HG02970 (cell line): ENCODE measurements around the gene ARHGAP10.
"Not testable (repeated sequence)": the region's sequence is repeated elsewhere in the genome, so short reads cannot be mapped to it uniquely, and the experiment has no call there.

Experiments used
- ATAC-seq: cut with Tn5 transposase; IDR thresholded peaks from one replicate; pipeline ENCODE4 v1.9.1; 2021; ENCODE audit warnings: mild to moderate bottlenecking, moderate library complexity, moderate number of reproducible peaks; ENCODE audit not compliant: unreplicated experiment, low FRiP score

The ARHGAP10 gene

GRCh38 chr4:147975325-147975724 lies 243.4 kb downstream of the ARHGAP10 start:
- no peak for ATAC-seq

DNA sequence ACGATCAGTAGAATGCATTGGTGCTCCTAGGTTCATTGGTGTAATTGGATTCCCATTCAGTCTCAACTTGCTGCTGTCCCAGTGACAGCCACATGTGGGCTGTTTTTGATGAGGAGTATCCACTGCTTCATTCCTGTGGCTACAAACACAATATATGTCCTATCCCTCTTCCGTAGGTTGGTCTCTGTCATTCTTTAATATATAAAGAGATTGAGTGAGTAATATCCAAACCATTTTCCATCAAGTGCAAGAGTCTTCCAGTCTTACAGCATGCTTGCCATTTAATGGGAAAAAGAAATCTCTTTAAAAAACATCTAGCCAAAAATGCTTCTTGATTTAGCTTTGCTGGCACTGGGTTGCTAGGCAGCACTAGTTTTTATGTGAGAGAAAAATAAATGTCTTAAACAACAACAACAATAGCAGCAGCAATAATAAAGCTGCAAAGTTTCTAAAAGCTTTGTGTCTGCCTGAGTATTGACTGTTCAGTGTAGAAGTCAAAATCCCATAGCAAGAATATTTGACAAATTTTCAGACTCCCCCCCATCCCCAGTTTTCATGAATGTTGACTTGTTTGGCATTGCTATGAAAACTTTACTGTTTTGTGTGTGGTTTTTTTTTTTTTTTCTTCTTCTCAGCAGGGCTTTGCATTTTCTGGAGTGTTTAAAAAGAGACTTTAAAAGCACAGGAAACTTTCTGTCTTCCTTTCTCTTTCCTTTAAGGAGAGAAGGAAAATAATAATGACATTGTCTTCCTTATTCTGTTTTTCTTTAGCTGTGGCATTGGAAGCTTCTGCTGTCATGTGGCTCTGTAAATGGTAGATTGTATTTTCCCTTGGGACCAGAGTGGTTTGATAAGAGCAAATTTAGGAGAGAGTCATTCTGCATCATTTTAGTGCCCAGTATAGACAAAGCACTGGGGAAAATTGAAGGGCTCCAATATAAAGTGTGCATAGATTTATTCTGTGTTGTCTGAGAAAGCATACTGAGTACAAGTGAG lies 244.3 kb downstream of the ARHGAP10 start:
- ATAC-seq, result no peak

- no peak for ATAC-seq
Measured at GRCh38 chr4:147980586-147980985, 248.7 kb downstream of the ARHGAP10 start.

- ATAC-seq, result peak; percentile 71
Measured at GRCh38 chr4:147981305-147981704, 249.4 kb downstream of the ARHGAP10 start.

DNA sequence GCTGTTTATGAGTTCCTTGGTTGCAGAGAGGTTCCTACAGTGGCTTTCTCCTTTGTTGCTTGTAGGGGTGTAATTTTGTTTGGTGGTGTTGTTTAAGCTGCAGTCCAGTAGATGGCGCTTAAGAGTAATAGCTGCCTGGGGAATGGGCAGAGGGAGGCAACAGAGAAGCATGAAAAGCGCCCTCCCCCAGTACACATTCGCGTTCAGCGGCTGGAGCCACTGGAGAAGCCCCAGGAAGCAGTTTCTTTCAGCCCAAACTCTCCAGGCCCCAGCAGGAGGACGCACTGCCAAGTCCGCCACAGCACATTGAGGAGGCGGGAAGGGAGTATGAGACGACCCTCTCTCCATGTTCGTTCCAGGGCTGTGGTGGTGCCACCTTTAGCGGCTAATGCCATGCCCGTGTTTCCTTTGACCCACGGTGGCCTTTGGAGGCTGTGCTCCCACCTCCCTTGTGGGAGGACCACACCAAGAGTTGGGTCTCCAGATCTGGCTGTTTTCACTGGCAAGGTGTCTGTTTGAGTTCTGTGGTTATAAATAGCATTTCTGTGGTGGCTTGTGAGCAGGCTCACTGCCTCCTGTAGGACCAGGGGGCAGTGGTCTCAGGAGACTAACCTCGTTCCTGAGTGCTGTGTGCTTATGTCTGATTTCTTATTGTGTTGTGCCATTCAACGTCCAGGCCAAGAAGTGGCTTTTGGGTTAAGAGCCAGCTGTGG lies 252.3 kb downstream of the ARHGAP10 start:
- no peak for ATAC-seq

- no peak for ATAC-seq
Measured at GRCh38 chr4:147984778-147985138, 252.9 kb downstream of the ARHGAP10 start.

DNA sequence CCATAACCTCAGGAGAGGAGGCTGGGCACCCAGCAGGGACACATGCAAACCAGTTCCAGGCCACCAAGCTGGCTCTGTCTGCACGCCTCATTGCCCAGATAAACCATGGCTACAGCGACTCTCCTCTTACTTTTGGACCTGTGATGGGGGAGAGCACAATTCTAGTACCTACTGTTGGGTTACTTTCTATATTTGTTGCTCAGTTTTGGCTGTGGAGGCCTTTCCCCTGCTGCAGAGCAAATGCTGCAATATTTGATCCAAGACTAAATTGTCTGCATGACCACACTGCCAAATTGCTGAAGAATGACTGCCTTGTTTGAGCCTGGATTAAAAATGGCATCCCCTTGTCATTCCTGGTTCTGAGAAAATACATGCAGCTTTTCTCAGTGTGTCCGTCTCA lies 253.5 kb downstream of the ARHGAP10 start:
- no peak for ATAC-seq

GRCh38 chr4:147987252-147987651 lies 255.4 kb downstream of the ARHGAP10 start:
- no peak for ATAC-seq

DNA sequence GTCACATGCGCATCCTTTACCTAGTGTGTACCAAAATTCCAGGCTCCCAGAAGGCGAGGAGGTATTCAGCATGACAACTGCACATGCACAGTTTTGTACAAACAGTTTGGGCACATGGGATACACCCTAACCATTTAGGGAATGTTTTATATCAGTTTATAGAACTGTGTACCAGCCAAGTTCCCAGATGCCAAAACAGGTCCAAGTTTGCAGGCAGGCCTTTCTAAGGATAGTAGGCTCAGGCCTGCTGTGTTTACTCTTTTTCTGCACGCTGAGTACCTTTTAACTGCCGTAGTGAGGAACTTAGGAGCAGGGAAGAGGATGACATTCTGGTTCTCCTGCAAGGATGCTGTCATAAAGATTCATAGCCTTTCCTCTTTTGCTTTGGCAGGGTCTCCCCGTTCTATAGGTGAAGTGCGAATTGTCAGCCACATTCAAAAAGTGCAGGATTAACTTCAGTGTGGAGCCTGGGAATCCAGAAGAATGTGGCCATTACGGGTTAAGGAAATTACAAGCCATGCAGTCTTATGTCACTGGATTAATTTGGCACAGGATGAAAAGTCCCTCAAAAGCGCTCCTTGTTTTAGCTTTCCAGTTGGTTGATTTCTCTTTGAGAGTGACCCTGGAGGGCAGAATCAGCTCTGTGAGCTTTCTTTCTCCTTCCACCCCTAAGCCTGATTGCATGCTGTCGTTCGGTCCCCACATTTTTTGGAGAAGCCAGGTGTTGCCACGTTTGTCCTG lies 259.8 kb downstream of the ARHGAP10 start:
- ATAC-seq, result no peak

- no peak for ATAC-seq
Measured at GRCh38 chr4:147994076-147994475, 262.2 kb downstream of the ARHGAP10 start.

GRCh38 chr4:147994491-147995385 lies 262.9 kb downstream of the ARHGAP10 start:
- ATAC-seq, result no peak

GRCh38 chr4:147996859-147997258 lies 265.0 kb downstream of the ARHGAP10 start:
- ATAC-seq, result no peak

GRCh38 chr4:148000038-148000437 lies 268.1 kb downstream of the ARHGAP10 start:
- ATAC-seq, result not testable (repeated sequence)

GRCh38 chr4:148004228-148004857 lies 272.5 kb downstream of the ARHGAP10 start:
- ATAC-seq, result no peak

DNA sequence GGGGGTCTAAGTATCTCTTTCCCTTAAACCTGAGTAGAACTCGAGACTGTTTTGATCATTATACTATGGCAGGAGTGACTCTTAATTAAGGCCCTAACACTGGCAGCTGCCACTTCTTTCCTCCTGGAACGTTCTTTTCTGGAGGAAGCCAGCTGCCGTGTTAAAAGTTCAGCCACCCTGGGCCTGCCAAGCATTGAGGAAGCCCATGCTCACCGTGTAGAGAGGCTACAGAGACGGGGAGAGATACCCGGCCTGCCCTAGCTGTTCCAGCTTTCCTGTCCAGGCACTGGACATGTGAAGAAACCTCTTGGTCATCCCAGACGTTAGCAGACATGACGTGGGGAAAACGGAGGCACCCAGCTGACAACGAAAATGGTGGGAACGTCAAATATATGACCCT lies 274.1 kb downstream of the ARHGAP10 start:
- ATAC-seq, result no peak

GRCh38 chr4:148007314-148007760 lies 275.4 kb downstream of the ARHGAP10 start:
- no peak for ATAC-seq

DNA sequence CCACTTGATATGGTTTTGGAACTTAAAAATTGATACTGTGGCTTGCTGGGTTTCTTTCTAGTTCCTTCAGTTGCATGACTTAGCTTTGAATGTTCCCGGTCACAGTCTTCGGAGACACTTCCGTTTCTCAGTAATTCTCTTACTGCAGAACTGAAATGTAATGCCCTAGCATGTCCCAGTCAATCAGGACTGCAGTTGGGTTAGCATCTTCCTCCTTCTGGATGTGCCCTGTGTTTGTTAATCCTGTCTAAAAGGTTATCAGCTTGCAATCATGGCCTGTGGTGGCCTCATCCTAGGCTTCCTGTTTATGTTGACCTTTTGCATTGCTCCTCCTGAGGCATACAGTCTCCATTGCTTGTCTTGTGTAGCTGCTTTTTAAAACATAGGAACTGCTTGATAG lies 275.9 kb downstream of the ARHGAP10 start:
- no peak for ATAC-seq

DNA sequence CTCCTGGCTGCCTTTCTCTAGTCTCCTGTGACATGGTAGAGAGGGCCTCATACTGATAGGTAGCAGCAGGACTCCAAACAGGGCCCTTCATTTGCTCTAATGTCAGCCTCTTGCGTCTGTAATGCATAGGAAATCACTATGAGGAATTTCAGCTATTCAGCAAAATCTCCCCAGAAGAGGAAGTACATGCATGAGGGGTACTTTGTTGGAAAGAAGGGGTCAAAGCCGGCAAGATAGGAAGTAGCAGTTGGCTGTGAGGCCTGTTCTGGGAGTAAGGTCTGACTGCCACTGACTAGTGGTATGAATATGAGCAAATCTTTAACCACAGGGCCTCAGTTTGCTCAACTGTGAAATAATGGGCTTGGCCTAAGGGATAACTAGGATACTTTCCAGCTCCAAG lies 283.2 kb downstream of the ARHGAP10 start:
- ATAC-seq, result no peak

GRCh38 chr4:148015468-148015867 lies 283.6 kb downstream of the ARHGAP10 start:
- no peak for ATAC-seq
